ENCODE measurements around the gene PANK1. TPM values are rescaled to one million over a fixed set of nuclear protein-coding genes. Genes with fewer than 3 reads are reported as not detected.
A peak's percentile ranks its signal among the peaks of the same experiment; 100 is the strongest.

The PANK1 gene
- total and polyA plus RNA-seq, 12 donors, result 4.0 to 20.9 (median 16.2) TPM

GRCh38 chr10:89590326-89590725, 54.7 kb downstream of the PANK1 start:
- peak overlapping the region in 5 of 10 donors; percentile 6 to 85 (median 77) for H3K27ac ChIP-seq

GRCh38 chr10:89589101-89589720, 55.8 kb downstream of the PANK1 start:
- Histone ChIP-seq H3K9me3 (no peaks in the 10 kb centered on the region), H3K27me3 (no peaks in the 10 kb centered on the region), H3K27ac (peak overlapping the region; percentile 13 to 85 (median 40)), H3K36me3 (peaks cover 0 to 30% (median 0%) of the 10 kb centered on the region in 9 donors), H3K4me1 (peaks cover 0 to 52% (median 19%) of the 10 kb centered on the region in 9 donors), H3K4me3 (no peak overlapping the region)
- no peak for TF ChIP-seq CTCF (IDR thresholded peaks at IDR 0.05)
- peak in 4 of 8 donors; percentile 35 to 57 (median 46) for ATAC-seq
- DNase-seq, result no peak
- WGBS, 2 donors, result 28 to 48% methylated on average over 5 of the region's 5 CpGs
- intact Hi-C loops (cut with DNase I), result loop anchor here in 1 of 10 donors (5.0 kb wide), 1 partner anchor 113 kb away; the partner anchor contains the start of gene KIF20B

More at GRCh38 chr10:89590326-89590725, 54.7 kb downstream of the PANK1 start:
- ATAC-seq, result no peak
- 78 to 80% methylated on average over 3 of the region's 3 CpGs for WGBS, 2 donors
- no peak for DNase-seq
- H3K36me3 ChIP-seq, result peaks cover 0 to 25% (median 0%) of the 10 kb centered on the region in 9 donors
- intact Hi-C loops (cut with DNase I), result loop anchor here in 3 of 10 donors (5.0 to 10.0 kb wide), 2 partner anchors 52 to 54 kb away; partner anchors contain the start of gene PANK1 (in 1 of the 3)
- no peaks in the 10 kb centered on the region for H3K27me3 ChIP-seq
- TF ChIP-seq CTCF (IDR thresholded peaks at IDR 0.05), result no peak
- H3K4me1 ChIP-seq, result peaks cover 0 to 63% (median 19%) of the 10 kb centered on the region in 9 donors
- no peak overlapping the region for H3K4me3 ChIP-seq
- no peaks in the 10 kb centered on the region for H3K9me3 ChIP-seq

GRCh38 chr10:89588671-89589070, 56.4 kb downstream of the PANK1 start:
- intact Hi-C loops (cut with DNase I), result loop anchor here in 1 of 10 donors (5.0 kb wide), 1 partner anchor 114 kb away; the partner anchor contains the start of gene KIF20B
- Histone ChIP-seq H3K27me3 (no peaks in the 10 kb centered on the region), H3K9me3 (no peaks in the 10 kb centered on the region), H3K27ac (peak overlapping the region in 9 of 10 donors; percentile 13 to 85 (median 42)), H3K4me3 (no peak overlapping the region), H3K4me1 (peaks cover 0 to 46% (median 19%) of the 10 kb centered on the region in 9 donors), H3K36me3 (peaks cover 0 to 30% (median 0%) of the 10 kb centered on the region in 9 donors)
- TF ChIP-seq CTCF (IDR thresholded peaks at IDR 0.05), result no peak
- ATAC-seq (no peak), DNase-seq (no peak)
- 59 to 60% methylated on average over 3 of the region's 3 CpGs for WGBS, 2 donors

GRCh38 chr10:89582022-89582421, 63.0 kb downstream of the PANK1 start:
- intact Hi-C loops (cut with DNase I), result no loop called here
- whole genome bisulfite sequencing, 2 donors, result 94% methylated on average over 1 of the region's 1 CpG

More at GRCh38 chr10:89582022-89582421, 63.0 kb downstream of the PANK1 start:
- Histone ChIP-seq H3K4me1 (no peaks in the 10 kb centered on the region), H3K27me3 (no peaks in the 10 kb centered on the region), H3K36me3 (peaks cover 0 to 23% (median 0%) of the 10 kb centered on the region in 9 donors), H3K4me3 (no peak overlapping the region), H3K27ac (no peak overlapping the region), H3K9me3 (peaks cover 0 to 4% (median 0%) of the 10 kb centered on the region in 11 donors)
- TF ChIP-seq CTCF (IDR thresholded peaks at IDR 0.05), result no peak
- no peak for DNase-seq
- ATAC-seq, result no peak
